ENCODE data around the gene SPAM1.
"Not testable (repeated sequence)": the region's sequence is repeated elsewhere in the genome, so short reads cannot be mapped to it uniquely, and the experiment has no call there.

SPAM1 gene

DNA sequence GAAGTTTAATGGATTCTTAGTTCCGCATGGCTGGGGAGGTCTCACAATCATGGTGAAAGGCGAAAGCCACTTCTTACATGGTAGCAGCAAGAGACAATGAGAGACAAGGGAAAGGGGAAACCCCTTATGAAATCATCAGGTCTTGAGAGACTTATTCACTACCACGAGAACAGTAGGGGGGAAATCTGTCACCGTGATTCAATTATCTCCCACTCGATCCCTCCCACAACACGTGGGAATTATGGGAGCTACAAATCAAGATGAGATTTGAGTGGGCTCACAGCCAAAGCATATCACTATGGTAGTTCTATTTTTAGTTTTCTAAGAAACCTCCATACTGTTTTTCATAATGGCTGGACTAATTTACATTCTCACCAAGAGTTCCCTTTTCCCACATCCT lies 36.7 kb downstream of the SPAM1 start:
- DNase-seq = no peak

DNA sequence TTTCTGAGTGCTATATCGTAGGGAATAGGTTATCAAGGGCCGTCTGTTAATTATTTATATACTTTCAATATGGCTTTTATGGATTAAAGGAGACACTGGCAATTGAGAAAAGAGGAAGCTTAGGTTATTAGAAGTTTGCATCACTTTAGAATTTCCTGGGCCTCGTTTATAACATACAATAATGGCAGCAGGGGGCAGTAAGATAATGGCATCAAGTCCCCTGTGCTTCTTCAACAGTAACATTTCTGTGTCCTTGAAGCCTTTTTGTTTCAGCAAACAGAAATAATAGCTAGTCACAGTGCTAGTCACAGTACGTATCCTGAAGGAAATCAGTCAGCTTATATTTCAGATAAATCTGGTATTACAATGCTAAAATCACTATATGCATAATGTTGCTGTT lies 41.9 kb downstream of the SPAM1 start:
- no peak for DNase-seq

DNA sequence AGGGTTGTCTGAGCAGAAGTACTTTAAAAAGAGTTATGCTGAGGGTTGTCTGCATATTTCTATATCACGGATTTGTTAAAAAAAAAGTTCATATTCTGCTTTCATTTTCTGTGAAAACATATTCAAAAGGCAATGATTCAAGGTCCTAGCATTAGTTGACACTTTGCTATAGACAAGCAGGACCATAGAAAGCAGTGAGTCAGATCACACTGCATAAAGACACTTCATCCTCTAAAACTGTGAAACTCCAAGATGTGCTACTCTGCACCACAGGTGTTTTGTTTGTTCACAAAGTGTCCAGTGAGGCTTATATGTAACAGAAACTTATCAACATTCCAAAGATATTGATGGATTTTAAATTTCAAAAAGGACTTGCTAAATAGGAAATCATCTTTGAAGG lies 47.0 kb downstream of the SPAM1 start:
- no peak for DNase-seq

DNA sequence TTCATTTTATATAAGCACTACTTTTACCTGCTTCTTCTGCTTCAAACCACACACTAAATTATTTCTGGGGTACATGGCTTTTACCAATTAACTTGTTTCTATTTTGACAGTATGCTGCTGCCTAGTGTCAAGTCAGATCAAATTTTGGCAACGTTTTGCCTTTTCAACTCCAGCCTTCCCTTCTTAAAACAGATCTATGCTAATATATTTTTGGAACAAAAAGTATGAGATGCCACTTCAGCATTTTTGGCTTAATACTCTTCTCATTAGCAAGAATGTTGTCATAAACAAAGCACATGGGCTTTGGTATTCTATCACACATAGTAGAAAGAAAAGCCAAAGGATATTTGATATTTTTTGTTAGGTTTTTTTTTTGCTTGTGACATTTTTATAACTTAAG lies 47.8 kb downstream of the SPAM1 start:
- DNase-seq = no peak

DNA sequence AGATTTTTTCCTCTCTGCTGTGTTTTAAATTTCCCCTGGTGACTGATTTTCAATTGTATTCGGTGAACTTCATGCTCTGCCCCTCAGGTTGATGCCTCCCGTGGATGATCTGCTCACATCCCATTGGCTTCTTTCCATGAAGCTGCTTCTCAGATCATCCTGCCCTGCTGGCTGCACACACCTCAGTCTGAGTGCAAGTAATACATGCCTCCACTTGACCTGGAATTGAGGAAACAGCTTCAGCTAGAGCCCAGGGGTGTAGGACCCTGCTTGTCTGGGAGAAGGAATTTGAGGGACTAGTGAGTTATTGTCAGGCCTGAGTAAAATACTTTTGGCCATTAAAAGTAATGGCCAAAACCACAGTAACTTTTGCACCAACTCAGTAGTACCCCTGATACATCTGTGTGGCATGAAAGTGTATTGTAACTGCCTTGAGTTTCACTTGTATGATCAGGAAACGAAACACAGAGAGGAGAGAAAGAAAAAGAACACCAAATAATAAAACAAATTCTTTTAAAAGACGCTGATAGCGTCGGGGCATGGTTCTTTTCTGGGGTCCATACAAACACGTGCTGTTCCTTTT lies 49.4 kb downstream of the SPAM1 start:
- DNase-seq = no peak

DNA sequence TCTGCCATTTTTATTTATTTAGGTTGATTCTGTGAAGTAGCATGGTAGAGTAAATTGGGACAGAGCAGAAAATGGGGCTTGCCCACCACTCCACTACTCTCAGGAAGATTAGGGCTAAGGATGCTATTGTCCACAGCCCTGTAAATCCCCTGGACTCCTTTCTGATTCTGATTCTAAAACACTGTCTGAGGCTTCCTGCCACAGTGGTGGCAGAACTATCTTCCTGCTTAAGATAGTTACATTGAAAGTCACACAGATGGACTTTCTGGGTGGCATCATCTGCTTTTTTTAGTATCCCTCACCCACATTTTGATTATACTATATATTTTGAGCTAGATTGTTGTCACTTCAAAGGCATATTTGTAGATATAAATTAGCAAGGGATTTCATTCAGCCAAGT lies 50.0 kb downstream of the SPAM1 start:
- DNase-seq = no peak

DNA sequence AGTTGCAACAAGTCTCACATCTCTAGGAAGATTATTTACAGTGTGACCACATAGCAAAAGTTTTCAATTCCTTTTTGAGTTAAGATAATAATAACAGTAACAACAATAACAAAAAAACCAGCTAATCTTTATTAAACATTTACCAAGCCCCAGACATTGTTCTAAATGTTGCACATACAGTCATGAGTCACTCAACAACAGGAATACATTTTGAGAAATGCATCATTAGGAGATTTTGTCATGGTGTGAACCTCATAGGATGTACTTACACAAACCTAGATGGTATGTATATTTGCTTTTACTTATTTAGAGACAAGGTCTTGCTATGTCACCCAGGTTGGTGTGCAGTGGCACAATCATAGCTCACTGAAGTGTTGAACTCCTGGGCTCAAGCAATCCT lies 52.0 kb downstream of the SPAM1 start:
- no peak for DNase-seq

DNA sequence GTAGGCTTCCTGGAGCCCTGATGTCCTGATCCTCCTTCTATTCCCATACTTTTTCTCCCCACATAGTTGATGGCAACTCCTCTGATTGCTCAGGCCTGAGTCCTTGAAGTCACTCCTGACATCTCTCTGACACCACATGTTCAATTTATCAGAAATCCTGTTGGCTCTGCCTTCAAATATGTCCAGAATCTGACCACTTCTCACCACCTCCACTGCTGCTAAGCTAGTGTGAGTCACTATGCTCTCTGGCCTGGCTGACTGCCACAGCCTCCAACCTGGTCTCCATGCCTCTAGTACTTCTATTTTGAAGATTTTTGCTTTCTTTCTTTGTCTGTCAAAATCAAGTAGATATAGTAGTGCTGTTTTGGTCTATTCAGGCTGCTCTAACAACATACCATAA lies 54.8 kb downstream of the SPAM1 start:
- DNase-seq = no peak

DNA sequence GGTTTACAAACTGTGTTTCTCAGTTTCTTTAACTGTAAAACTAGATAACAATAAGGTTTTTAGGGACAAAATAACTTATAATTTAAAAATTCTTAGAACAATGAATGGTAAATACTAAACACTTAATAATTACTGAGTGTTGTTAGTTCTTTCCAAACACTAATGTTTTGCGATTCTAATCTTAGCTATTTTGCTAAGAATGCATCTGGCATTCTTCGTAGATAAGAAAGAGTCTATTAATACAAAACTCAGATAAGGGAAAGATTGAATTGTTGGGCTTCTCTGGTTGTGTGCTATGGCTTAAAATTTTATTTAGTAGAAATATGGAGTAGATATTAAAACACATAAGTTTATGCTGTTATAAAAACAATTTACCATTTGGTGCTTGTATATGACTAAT lies 62.4 kb downstream of the SPAM1 start:
- no peak for DNase-seq

DNA sequence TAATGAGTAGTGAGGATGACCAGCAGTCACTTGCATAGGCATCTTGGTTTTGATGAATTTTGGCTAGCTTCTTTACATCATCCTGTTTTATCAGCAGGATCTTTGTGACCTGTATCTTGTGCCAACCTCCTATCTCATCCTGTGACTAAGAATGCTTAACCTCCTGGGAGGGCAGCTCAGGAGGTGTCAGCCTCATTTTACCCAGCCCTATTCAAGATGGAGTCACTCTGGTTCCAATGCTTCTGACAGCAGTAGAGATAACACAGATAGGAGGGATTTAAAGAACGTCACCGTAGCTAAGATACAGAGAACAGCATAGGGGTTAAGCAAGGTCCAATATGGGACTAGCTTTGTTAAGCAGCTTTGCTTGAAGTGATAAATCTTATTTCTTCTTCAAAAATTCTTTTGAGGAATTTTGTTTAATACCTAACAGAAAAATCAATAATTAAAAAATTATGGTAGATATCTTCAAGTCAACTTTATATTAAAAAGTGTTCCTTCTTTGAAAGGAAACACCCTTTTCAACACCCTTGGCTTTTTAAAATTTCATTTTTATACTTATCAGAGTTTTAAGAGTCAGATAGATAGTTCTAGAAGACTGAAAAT lies 68.0 kb downstream of the SPAM1 start:
- no peak for DNase-seq

DNA sequence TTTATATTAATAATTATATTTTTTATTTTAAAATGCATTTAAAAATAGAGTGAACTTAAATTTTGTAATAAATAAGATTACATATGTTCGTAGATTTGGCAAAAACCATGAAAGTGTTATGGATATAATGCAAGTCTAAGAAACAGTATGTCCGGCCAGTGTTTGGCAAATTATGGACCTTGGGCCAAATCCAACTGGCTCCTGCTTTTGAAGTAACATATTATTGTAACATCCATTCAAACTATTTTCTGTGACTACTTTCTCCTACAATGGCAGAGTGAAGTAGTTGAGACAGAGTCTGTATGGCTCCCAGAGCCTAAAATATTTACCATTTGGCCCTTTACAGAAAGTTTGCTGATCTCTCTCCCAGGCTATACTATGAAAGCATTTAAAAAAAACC lies 69.0 kb downstream of the SPAM1 start:
- no peak for DNase-seq

DNA sequence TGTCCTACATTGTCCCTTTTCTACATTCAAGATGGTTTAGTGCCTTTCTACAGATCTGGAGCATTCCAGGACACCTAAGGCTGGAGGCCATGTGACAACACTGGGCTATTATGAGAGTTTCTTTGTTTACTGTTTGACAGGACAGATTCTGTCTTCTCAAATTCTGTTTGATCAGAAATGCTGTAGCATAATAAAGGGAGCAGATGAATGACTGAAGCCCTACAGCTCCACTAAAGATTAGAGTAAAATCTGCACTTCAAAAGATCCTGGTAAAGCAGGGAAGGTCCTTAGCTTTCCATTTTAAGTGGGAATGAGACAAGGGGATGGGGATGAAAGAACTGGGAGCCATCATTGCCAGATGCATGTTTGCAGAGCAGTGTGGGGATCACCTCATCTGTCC lies 69.4 kb downstream of the SPAM1 start:
- no peak for DNase-seq

DNA sequence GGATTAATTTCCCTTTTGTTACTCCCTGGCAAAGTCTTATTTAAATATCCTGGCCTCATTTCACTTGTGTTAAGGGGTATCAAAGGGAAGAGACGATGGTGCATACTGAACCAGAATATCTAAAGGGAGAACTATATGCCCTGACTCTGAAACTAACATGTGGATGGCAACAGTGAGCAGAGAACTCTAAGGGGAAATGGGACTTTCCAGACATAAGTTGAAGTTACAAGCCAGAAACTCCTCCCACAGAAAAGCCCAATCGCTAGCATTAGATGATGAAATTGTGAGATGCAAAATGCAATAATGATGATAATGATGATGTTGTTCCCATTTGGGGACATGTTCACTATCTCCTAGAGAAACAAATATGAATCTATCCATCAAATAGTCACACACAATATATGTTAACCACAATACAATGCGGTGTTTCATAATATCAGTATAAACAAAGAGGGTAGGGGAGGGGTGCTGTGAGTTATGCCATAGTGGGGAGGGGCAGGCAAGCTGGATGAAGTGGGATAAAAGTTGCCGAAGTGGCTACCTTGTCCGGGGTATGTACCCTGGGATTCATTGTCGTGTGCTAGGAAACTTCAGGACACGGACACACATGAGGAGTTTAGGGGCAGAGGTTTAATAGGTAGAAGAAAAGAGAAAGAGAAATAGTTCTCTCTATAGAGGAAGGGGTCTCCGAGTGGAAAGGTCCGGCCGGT lies 70.7 kb downstream of the SPAM1 start:
- no peak for DNase-seq

DNA sequence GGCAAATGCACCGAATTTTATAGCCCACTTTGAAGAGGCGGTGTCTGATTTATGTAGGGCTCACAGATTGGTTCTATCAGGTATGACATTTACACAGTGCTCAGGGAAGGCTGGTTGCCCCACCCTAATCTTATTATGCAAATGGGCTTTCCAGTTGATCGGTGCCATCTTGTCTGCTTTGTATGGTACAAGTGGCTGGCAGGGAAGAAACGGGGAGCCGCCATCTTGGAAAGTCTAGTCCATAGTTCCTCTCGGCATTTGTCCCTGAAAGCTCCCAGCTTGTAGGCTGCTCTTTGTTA lies 71.2 kb downstream of the SPAM1 start:
- peak; percentile 44 for DNase-seq

DNA sequence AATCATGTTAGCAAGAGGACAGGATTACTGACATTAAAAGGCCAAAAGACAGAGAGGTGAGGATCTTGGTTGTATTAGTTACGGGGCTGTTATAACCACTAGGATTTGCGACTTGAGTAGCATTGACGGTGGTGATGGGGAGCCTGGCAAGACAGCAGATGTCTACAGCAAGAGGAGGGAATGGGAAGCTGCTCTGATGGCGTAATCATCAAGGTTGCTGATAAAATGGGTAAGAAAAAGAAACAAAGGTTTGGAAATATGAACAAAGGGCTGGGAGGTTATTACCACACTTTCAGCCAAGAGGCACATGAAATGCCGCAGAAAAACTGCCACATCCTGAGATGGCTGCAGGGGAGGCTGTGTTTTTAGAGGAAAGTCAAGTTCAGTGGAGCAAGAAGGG lies 73.9 kb downstream of the SPAM1 start:
- DNase-seq = no peak

DNA sequence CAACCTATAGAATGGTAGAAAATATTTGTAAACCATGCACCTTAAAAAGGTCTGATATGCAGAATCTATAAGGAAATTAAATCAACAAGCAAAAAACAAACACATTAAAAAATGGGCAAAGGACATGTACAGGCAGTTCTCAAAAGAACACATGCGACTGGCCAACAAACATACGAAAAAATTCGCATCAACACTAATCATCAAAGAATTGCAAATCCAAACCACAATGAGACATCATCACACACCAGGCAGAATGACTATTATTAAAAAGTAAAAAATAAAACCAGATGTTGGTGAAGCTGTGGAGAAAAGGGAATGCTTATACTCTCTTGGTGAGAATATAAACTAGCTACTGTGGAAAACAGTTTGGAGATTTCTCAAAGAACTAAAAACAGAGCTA lies 74.7 kb downstream of the SPAM1 start:
- no peak for DNase-seq

DNA sequence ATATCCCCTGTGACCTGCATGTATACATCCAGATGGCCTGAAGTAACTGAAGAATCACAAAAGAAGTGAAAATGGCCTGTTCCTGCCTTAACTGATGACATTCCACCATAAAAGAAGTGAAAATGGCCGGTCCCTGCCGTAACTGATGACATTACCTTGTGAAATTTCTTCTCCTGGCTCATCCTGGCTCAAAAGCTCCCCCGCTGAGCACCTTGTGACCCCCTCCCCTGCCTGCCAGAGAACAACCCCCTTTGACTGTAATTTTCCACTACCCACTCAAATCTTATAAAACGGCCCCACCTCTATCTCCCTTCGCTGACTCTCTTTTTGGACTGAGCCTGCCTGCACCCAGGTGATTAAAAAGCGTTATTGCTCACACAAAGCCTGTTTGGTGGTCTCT lies 83.3 kb downstream of the SPAM1 start:
- DNase-seq = not testable (repeated sequence)

DNA sequence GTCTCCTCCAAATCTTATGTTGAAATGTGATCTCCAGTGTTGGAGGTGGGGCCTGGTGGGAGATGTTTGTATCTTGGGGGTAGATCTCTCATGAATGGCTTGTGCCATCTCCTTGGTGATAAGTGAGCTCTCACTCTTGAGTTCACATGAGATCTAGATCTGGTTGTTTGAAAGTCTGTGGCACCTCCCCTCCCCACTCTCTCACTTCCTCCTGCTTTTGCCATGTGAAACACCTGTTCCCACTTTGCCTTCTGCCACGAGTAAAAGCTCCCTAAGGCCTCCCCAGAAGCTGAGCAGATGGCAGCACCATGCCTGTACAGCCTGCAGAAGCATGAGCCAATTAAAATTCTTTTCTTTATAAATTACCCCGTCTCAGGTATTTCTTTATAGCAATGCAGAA lies 84.3 kb downstream of the SPAM1 start:
- no peak for DNase-seq

Measured in NCI-H146 (cell line).